T-helper 2 cell (primary cell): ENCODE results near the gene ZIM2.

ENCODE experiments used
- DNase-seq, 5 experiments: peaks; one replicate each; pipeline versions ENCODE4 v3.0.0 to v3.0.0-alpha.2; 2012 to 2022

Gene ZIM2

DNA sequence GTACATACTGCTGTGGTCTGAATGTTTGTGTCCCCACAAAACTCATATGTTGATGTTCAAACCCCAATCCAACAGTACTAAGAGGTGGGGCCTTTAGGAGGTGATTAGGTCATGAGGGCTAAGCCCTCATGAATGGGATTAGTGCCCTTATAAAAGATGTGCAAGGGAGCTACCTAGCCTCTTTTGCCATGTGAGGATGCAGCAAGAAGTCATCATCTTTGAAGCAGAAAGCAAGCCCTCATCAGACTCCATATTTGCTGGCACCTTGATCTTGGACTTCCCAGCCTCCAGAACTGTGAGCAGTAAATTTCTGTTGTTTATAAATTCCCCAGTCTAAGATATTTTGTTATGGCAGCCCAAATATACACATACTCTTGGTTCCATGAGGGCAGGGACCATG is 33.9 kb downstream of the ZIM2 start:
- DNase-seq = no peak

DNA sequence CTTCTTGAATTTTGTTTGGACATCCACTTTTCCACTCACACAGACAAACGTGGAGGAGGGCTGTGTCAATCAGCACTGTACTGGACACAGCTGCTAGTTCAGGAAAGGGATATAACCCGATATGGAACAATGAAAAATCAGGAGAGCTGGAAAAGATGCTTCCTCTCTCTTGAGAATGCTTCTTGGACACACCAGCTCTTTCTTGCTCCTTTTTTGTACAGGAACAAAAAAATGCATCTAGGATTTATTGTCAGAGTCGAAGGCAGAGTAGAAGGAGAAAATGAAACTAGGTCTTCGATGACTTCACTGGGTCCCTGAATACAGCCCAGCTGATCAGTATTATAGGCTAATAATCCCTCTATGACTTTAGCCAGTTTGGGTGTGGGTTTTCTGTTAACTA is 62.2 kb downstream of the ZIM2 start:
- no peak for DNase-seq

- no peak for DNase-seq
Observed at GRCh38 chr19:56769650-56770049, 70.9 kb downstream of the ZIM2 start.

DNA sequence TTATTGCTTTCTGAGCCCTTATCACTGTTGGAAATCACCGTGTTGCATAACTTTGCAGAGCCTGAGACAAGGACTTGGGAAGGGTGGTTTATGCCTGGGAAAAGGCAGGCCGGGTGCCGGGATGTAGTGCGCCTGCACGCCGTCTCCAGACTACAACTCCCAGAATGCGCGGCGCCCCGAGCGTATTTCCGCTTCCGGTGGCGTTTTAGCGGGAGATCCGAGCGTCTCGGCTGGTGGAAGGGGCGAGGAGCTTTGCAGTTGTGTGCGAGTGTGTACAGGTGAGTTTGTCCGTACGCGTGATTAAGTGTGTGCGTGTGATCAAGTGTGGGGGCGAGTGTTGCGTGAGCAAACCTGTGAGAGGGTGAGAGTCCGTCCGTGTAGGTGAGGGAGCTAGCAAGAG is 75.4 kb downstream of the ZIM2 start:
- DNase-seq = peak in 1 of 5 experiments; percentile 10

DNA sequence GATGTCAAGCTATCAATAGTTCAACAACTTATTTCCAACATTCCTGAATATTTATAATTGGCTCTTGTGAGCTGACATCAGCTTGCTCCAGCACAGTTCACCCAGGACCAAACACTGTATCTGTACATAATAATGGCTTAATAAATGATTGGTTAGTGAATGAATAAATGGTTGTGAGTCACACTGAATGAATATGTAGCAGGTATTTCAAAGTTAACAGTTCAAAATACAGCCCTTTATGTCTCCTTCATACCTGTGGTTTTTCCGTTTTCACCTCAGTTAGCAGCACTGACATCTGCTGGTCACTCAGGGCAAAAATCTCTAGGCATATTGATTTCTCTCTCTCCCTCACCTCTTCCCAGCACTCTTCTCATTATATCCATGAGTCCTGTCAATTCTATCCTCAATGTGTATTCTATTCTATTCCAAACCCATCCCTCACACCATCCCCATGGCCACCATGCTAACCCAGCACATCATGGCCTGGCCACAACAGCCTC is 76.3 kb downstream of the ZIM2 start:
- no peak for DNase-seq

- DNase-seq = no peak
Observed at GRCh38 chr19:56760842-56761241, 79.7 kb downstream of the ZIM2 start.

DNA sequence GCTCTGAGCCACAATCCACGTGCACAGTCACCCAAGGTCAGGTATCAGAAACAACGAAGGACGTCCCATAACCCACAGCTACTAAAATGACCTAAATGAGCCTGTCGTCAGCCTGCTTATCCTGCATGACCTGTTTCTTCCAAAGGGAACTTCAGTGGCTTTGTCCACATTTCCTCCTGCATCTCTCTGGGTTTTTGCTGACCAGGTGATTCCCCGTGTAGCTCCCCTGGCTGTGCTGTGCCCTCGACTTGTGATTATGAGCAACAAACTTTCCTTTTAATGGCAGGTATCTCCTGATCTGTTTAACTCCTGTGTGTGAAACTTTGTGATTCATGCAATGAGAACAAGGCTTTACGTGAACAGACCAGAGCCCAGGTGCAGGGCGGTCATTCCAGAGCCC is 81.0 kb downstream of the ZIM2 start:
- no peak for DNase-seq

GRCh38 chr19:56751078-56751489 is 89.4 kb downstream of the ZIM2 start:
- DNase-seq = no peak

DNA sequence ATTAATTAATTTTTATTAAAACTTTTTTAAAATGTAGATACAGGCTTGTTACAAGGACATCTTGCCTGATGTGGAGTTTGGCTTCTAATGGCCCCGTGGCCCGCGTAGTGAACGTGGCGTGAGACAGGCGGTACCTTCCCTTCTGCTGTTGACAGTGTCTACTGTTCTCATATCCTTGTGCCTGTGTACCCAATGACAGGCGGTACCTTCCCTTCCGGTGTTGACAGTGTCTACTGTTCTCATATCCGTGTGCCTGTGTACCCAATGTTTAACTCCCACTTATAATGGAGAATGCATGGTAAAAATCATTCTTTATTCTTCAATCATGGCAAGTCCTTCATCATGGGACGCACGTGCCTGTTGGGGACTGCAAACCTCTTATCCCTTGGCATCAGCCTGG is 89.9 kb downstream of the ZIM2 start:
- no peak for DNase-seq

- no peak for DNase-seq
Observed at GRCh38 chr19:56748378-56748777, 92.1 kb downstream of the ZIM2 start.

GRCh38 chr19:56746367-56746766 is 94.2 kb downstream of the ZIM2 start:
- no peak for DNase-seq

GRCh38 chr19:56740501-56740900 is 100.0 kb downstream of the ZIM2 start:
- DNase-seq = no peak

GRCh38 chr19:56736571-56736970 is 104.0 kb downstream of the ZIM2 start:
- no peak for DNase-seq

GRCh38 chr19:56732976-56733375 is 107.5 kb downstream of the ZIM2 start:
- no peak for DNase-seq

GRCh38 chr19:56727677-56728076 is 112.8 kb downstream of the ZIM2 start:
- DNase-seq = no peak

GRCh38 chr19:56725829-56726424 is 114.6 kb downstream of the ZIM2 start:
- DNase-seq = no peak
